Measurements from ENCODE around the gene LRMDA.

Gene LRMDA

DNA sequence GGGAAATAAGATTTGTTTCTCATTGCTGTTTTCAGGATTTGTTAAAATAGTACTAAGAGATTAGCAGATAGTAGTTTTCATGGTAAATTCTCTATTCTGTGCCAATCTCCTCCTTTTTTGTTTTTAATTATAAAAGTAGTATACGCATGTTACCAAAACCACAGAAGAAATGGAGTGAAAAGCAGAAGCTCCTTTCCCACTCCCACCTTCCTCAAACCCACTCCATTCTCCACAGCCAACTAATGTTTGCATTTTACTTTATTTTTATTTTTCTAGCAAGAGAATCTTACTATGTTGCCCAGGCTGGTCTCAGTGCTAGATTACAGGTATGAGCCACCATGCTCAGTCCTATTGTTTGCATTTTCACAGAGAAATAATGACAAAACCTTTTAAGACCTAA, 4.5 kb upstream of the LRMDA start:
- Mint-ChIP-seq H3K4me1 (peaks cover 40% of the 10 kb centered on the region), H3K4me3 (no peak overlapping the region), H3K27me3 (ENCODE audit: low read depth, poor library complexity) (no peaks in the 10 kb centered on the region), H3K9me3 (no peaks in the 10 kb centered on the region), H3K27ac (no peak overlapping the region), H3K36me3 (ENCODE audit: low read depth) (no peaks in the 10 kb centered on the region)
- DNase-seq, result no peak
- TF ChIP-seq CTCF (IDR thresholded peaks at IDR 0.05), result no peak

- no peak for TF ChIP-seq CTCF (IDR thresholded peaks at IDR 0.05)
- Mint-ChIP-seq H3K9me3 (no peaks in the 10 kb centered on the region), H3K27ac (peak overlapping the region; percentile 16), H3K4me1 (peaks cover 51% of the 10 kb centered on the region), H3K36me3 (ENCODE audit: low read depth) (no peaks in the 10 kb centered on the region), H3K4me3 (no peak overlapping the region), H3K27me3 (ENCODE audit: low read depth, poor library complexity) (peaks cover 5% of the 10 kb centered on the region)
- no peak for DNase-seq
Observed at GRCh38 chr10:75427951-75428350, 3.5 kb upstream of the LRMDA start.

DNA sequence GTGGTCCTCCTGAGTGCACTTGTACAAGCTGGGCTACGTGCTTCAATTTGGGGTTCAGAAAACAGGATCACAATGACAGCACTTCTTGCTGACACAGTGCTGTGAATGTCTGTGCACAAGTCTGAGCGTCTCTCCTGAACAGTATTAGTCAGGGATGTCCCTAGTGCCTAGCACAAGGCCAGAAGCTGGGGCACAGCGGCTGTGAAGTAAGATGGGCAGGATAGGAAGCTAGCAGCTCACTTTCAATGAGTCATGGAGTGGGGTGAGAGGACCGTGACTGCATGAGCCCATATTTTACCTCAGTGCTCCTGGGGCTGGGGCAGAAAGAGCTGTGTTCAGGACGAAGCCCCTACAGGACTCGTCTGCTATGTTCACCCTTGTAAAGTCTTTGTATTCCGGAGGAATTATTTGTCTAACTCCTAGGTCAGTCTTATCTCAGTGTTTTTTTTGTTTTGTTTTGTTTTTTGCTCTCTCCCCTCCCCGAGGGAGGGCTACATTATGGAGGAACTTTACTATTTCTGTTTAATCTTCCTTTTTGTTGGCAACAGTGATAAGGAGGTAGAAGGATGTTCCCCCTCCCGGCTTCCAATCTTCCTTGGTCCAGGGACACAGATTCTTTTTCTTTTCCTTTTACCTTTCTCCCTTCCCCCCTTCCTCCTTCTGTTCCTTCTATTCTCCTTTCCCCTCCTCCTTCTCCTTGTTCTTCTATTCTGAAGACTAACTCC, 2.8 kb upstream of the LRMDA start:
- Mint-ChIP-seq H3K27ac (no peak overlapping the region), H3K4me1 (peaks cover 58% of the 10 kb centered on the region), H3K27me3 (ENCODE audit: low read depth, poor library complexity) (peaks cover 9% of the 10 kb centered on the region), H3K4me3 (no peak overlapping the region), H3K36me3 (ENCODE audit: low read depth) (no peaks in the 10 kb centered on the region), H3K9me3 (no peaks in the 10 kb centered on the region)
- DNase-seq, result no peak
- no peak for TF ChIP-seq CTCF (IDR thresholded peaks at IDR 0.05)

DNA sequence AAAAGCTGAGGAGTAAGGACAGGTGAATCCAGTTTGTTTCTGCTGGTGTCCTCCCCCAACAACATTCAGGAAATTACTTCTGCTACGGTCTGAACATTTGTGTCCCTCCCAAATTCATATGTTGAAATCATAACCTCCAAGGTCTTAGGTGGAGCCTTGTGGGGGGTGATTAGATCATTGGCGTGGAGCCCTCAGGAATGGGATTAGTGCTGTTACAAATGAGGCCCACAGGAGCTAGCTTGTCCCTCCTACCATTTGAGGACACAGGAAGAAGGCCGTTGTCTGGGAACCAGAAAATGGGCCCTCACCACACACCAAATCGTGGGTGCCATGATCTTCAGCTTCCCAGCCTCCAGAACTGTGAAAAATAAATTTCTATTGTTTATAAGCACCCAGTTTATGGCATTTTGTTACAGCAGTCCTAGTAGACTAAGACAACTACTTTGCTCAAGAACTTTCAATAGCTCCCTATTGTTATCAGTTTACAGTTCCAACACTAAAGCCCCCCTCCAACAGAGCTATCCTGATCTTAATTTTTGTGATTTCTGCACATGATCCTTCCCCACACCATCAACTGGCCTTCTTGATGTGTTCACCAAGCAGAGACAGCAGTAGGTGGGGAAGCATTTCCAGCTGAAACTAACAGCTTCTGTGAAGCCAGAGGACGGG, 2.1 kb upstream of the LRMDA start:
- H3K27me3 Mint-ChIP-seq (ENCODE audit: low read depth, poor library complexity), result peaks cover 14% of the 10 kb centered on the region
- peaks cover 65% of the 10 kb centered on the region for H3K4me1 Mint-ChIP-seq
- H3K27ac Mint-ChIP-seq, result no peak overlapping the region
- TF ChIP-seq CTCF (IDR thresholded peaks at IDR 0.05), result no peak
- no peaks in the 10 kb centered on the region for H3K9me3 Mint-ChIP-seq
- no peak overlapping the region for H3K4me3 Mint-ChIP-seq
- H3K36me3 Mint-ChIP-seq (ENCODE audit: low read depth), result no peaks in the 10 kb centered on the region
- DNase-seq, result no peak

DNA sequence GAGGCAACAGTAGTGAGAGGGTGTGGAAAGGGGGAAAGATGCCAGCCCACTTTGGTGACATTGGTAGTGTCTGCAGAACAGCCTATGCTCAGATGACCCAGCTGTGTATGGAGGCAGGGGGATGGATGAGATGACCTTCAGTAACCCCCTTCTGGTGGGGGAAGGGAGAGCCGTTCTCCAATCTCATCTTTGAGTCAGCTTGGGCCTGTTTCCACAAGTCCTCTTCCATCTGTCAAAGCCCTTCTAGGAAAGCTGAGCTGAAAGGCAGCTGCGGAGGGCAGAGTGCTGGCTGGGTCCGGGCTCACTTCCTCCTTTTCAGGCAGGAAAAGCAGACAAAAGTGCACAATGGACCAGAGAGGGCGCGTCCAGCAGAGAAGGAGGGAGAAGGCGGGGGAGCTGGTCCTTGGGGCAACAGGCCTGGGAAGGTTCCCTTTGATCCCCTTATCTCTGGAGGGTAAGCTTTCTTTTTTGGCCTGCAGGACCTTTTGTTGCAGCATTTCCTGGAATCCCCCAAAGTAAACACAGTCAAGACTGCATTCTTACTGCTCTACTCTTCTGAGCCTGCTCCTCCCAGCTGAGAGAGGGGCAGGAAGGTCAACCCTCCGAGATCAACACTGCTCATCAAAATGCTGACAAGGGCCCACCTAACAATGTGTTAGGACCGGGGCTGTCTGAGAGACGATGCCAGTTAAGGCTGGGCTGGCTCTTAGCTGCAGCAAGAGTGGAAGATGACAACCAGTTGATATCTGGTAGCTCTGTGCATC, 1.2 kb upstream of the LRMDA start:
- Mint-ChIP-seq H3K9me3 (no peaks in the 10 kb centered on the region), H3K4me3 (peak overlapping the region; percentile 68), H3K27me3 (ENCODE audit: low read depth, poor library complexity) (peaks cover 23% of the 10 kb centered on the region), H3K36me3 (ENCODE audit: low read depth) (no peaks in the 10 kb centered on the region), H3K4me1 (peaks cover 73% of the 10 kb centered on the region), H3K27ac (peak overlapping the region; percentile 90)
- TF ChIP-seq CTCF (IDR thresholded peaks at IDR 0.05), result no peak
- DNase-seq, result peak; percentile 26

Measured in nephron progenitor cell (in vitro differentiated cells).